Sciatic nerve (tissue), 2 donors: ENCODE data around the gene DAB2IP. TPM values are rescaled to one million over a fixed set of nuclear protein-coding genes. Genes with fewer than 3 reads are reported as not detected.

ENCODE experiments used
- ATAC-seq: fragments of 200-7000 bp; cut with Tn5 transposase; one replicate; pipeline ENCODE4 v1.9.1; 2020; ENCODE audit warnings: mild to moderate bottlenecking, moderate library complexity
- DNase-seq: peaks from one replicate; pipeline ENCODE4 v3.0.0-alpha.2; 2020; ENCODE audit warnings: low spot score
- intact Hi-C: fragments of 100-400 bp; cut with DNase I; formaldehyde crosslinking; loops from one replicate; pipeline ENCODE4 v1.14.2; 2022
- total RNA-seq: library from RNA; stranded (reverse); fragmentation: NEBNext Ultra II Directional; extraction: Animal tissue kit (Norgen Biotek cat#: 25700); gene quantifications from one replicate; pipeline ENCODE4 v1.2.1, GENCODE V29; 2021
- donor health status: DM: no; HTN: no; CAD: no.
- donor health status: DM: no; HTN: no; CAD: no.

DAB2IP gene
- total RNA-seq, 1 donor from 2014 or later = 70.7 TPM

DNA sequence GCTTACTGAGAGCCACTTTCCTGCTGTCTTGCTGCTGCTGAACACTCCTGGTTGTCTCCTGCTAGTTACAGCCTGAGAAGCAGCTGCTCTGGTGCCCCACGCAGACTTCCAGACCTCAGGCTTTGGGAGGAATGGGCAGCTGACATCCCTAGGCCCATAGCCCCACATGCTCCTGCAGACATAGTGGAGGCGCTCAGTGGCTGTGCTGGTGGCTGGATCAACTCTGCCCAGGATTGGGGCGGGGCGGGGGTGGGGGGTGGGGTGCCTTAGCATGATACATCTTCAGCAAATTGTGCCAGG lies 93.9 kb downstream of the DAB2IP start:
- DNase-seq = no peak
- intact Hi-C loops = no loop called here
- no peak for ATAC-seq

DNA sequence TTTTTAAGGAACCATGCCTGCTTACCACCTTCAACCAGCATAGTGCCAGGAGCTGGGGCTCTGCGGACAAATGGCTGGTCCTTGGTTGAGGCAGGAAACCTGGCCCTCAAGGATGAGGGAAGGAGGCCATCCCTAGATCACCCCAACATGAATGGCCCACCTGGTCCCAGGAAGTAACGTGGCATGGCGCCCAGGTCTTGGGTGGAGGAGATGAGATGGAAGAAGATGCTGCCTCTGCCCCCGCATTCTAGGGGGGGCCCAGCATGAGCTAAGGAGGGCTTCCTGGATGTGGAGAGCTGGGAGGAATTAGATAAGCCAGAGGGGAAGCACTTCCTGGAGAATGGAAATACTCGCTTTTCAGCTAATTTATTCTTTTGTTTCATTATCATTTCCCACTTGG lies 95.0 kb downstream of the DAB2IP start:
- no peak for ATAC-seq
- intact Hi-C loops = no loop called here
- no peak for DNase-seq

DNA sequence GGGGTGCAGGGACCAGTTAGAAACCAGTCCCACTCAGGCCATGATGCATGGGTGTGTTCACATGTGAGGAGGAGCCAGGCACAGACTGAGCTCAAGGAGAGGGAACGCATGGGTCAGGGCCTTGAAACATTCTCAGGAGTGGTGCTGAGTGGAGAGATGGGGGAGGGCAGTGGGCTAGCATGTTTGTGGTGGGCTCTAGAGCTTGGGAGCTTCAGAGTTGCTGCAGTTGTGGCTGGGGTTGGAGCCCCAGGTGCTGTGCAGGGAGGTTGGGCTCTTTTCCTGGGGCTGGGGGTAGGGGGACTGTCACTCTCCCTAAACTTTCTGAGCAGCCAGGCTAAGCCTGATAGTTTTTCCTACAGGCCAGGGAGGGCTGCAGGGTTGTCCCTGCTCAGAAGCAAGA lies 95.4 kb downstream of the DAB2IP start:
- intact Hi-C loops = no loop called here
- ATAC-seq (no peak), DNase-seq (no peak)

DNA sequence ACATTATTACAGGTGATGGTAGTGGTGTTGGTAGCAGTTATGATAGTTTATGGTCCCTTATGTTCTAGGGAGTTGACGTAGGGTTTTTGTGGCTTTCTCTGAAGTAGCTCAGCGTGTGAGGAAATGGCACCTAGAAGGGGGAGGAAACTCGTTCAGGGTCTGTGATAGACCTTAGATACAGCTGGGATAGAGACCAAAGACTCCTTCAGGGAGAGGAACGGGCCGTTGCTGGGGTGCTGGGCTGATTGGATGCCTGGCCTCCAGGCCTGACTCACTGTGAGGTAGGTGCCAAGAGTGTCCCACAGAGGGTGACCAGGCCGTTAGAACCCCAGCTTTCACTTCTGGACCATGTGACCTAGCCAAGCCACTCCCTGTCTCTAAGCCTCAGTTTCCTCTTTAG lies 96.6 kb downstream of the DAB2IP start:
- ATAC-seq = no peak
- no peak for DNase-seq
- intact Hi-C loops = no loop called here

DNA sequence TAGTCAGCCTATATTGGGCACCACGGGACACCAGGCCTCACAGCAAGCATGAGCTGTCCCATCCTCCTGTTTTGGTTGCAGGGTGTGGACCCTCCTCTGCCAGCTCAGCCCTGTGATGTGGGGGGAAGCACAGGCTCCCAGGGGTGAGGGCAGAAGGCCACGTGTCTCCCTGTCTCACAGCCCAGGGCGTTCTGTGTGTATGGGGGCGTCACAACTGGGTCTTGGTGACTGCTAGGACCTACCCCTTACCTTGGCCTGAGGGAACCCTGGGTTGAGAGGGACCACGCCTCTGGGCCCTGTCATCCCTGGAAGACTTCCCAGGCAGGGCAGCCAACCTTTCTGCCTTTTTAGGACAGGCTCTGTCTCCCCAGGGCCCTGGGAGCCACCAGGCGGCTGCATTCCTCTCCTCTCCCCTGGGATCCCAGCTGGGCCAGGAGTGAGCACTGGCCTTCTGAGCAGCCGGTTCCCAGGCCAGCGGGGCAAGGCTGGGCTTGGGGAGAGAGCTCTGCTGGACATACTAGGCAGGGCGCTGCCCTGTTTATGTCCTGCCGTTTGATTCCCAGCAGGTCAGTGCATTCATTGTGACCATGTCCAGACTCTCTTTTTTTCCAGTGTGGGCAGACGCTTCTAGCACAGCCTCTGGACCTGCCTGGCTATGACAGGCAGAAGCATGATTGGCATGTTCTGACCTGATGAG lies 97.4 kb downstream of the DAB2IP start:
- peak; percentile 1 for ATAC-seq
- no peak for DNase-seq
- intact Hi-C loops = no loop called here

DNA sequence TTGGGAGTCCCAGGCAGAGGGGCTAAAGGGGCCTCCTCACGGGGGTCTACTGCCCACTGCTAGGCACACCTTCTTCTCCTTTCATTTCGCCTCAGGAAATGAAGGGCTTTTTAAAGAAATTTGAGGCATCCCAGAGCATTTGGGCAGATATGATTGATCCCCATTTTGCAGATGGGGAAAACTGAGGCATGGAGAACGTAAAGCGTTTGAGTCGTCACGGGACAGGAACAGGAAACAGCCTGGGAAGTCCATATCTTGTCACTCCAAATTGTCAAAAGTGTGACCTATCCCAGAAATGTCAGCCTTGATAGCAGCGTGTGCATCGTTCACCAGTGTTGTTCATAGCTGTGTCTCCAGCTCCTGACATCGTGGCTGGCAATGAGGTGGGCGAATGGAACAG lies 98.2 kb downstream of the DAB2IP start:
- ATAC-seq (no peak), DNase-seq (no peak)
- intact Hi-C loops = no loop called here

GRCh38 chr9:121750259-121750714 lies 98.9 kb downstream of the DAB2IP start:
- DNase-seq = no peak
- ATAC-seq = no peak

DNA sequence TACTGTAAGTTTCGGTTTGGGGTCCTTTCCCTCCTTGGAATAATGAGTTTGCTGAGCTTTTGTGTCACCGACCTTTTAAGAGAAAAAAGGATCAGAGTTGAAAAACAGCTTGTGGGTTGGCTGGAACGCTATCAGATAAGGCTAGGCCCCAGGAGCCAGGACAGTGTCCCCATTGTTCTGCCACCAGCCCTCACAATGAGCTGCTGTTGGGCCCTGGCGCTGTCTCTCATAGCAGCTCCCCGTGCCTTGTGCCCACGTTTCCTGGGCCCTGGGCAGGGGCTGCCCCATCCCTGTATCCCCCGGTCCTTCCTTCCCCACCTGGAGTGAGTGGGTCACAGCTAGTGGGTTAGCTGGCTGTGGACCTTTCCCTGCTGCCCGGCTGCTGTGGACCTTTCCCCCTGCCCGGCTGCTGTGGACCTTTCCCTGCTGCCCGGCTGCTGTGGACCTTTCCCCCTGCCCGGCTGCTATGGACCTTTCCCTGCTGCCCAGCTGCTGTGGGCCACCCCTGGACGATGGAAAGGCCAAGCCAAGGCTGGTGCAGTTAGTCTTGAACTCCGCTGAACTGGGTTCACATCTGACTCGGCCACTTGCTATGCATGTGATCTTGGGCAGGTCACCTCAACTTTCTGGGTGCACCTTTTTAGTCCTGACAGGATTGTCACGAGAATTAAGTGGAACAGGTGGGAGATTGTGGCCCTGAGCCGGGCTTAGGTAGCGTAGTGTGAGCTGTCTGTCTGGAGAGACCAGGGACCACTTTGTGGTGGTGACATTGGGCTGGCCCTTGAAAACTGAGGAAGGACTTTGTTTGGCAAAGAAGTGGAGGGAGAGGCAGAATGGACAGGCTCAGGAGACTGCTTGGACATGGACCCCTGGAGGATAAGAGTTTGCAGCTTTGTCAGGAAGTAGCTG lies 99.5 kb downstream of the DAB2IP start:
- ATAC-seq (peak; percentile 72), DNase-seq (no peak)
- intact Hi-C loops = no loop called here

More at GRCh38 chr9:121750259-121750714, 98.9 kb downstream of the DAB2IP start:
- intact Hi-C loops = no loop called here

DNA sequence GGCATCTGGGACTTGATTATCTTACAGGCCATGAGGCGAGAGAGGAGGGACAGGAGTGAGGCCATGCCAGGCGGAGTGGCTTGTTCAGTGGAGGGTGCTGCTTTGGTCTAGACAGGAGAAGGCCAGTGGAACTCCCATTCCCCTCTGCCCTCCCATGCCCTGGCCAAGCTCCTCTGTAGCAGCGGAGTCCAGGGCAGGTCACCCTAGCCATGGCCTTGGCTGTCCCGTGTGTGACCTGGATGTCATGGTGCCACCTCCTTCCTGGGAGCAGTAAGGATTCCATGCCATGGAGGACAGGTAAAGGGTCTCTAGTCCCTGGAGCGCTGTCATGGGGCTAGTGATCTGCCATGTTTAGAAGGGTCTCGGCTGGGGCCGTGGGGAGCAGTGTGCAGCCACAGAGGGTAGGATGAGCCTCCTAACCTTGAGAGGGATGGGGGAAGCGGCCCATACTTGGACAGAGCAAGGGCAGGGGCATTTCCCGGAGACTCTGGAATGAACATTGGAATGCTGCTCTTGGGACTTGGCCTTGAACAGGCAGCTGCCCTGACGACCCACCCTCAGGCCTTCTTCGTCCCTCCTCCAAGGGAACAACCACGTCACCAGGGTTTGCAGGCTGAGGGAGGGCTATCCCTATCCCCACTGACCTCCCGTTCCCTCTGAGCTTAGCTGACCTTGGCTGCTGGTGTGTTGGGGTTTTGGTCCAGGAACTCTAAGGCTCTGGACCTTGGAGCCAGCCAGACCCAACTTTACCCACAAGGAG lies 100.4 kb downstream of the DAB2IP start:
- ATAC-seq = peak; percentile 23
- intact Hi-C loops = no loop called here
- no peak for DNase-seq

DNA sequence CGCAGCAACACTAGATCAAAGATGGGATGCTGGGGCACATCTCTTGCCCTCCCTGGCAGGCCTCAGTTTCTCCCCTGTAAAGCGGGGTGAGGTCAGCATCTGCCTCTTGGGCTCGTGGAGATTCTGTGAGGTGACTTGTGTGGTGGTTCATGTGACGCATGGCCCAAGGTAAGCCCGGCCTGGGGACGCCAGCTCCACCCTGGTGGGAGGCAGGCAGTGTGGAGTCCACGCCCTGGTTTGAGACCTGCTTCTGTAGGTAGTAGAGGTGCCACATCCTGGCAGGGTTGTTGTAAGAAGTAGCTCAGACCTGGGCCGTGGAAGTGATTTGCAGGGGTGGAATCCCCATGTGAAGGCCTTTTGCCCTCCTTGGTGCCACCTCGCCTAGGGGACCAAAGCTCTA lies 101.5 kb downstream of the DAB2IP start:
- DNase-seq (no peak), ATAC-seq (no peak)
- intact Hi-C loops = no loop called here

- DNase-seq = no peak
- intact Hi-C loops = no loop called here
- no peak for ATAC-seq
These were observed 102.6 kb downstream of the DAB2IP start for GRCh38 chr9:121753802-121754654.

GRCh38 chr9:121754655-121755436 lies 103.4 kb downstream of the DAB2IP start:
- intact Hi-C loops = no loop called here
- ATAC-seq (no peak), DNase-seq (no peak)

DNA sequence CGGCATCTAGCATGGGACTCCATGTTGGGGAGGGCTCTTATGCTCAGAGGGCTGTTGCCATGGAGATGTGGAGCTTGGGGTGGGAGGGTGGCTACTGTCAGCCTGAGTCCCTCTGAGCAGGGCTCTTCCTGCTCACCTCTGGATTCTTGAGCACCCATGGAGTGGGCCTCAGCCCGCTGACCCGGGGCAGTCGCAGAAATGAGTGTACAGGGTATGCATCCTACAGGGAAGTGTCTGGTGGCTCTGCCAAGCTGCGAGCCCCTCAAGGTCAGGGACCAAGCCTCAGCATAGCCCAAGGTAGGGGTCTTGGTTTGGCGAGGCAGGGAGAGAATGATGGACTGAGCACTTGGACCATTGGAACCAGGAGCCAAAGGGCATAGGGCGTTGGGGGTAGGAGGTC lies 104.1 kb downstream of the DAB2IP start:
- ATAC-seq (no peak), DNase-seq (no peak)
- intact Hi-C loops = no loop called here

GRCh38 chr9:121756474-121757280 lies 105.2 kb downstream of the DAB2IP start:
- no peak for DNase-seq
- intact Hi-C loops = no loop called here
- no peak for ATAC-seq

DNA sequence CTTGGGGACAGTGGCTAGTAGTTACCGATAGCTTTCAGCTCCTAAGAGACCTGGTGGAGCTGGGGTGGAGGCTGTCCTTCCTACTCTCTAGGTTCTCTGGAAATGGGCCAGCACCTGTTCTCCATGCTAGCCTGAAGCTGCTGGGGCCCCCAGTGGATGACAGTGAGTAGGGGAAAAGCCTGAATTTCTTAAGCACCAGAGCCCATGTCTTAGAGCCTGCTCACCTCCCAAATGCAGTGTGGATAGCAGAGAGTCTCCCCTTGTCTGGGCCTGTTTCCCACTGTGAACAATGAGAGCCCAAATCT lies 105.8 kb downstream of the DAB2IP start:
- intact Hi-C loops = no loop called here
- ATAC-seq (no peak), DNase-seq (no peak)

DNA sequence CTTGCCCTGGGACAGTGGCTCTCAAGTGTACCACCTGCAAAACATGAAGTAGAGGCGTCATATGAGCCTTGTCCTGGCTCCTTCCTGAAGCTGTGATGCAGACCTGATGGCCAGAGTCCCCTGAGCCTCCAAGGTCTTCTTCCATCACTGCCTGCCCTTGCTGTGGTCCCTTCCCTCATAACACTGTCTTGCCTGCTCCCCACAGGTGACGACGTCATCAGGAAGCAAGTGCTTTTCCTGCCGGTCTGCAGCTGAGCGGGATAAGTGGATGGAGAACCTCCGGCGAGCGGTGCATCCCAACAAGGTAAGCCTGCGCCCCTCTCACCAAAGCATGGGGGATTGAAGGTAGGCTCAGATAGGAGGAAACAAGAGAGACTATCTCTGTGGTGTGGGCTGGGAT lies 107.3 kb downstream of the DAB2IP start:
- ATAC-seq = no peak
- no peak for DNase-seq
- intact Hi-C loops = no loop called here

DNA sequence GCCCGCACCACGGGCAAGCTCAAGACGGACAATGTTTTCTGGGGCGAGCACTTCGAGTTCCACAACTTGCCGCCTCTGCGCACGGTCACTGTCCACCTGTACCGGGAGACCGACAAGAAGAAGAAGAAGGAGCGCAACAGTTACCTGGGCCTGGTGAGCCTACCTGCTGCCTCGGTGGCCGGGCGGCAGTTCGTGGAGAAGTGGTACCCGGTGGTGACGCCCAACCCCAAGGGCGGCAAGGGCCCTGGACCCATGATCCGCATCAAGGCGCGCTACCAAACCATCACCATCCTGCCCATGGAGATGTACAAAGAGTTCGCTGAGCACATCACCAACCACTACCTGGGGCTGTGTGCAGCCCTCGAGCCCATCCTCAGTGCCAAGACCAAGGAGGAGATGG lies 108.6 kb downstream of the DAB2IP start:
- intact Hi-C loops = no loop called here
- ATAC-seq = no peak
- DNase-seq = no peak

GRCh38 chr9:121760571-121760970 lies 109.1 kb downstream of the DAB2IP start:
- no peak for ATAC-seq
- intact Hi-C loops = no loop called here
- DNase-seq = no peak
